Activated naive CD8-positive, alpha-beta T cell treated with anti-CD3 and anti-CD28 coated beads for 36 hours (primary cell): ENCODE data around the gene CYSLTR2. TPM values are rescaled to one million over a fixed set of nuclear protein-coding genes. Genes with fewer than 3 reads are reported as not detected.
"Not testable (repeated sequence)": the region's sequence is repeated elsewhere in the genome, so short reads cannot be mapped to it uniquely, and the experiment has no call there.

Experiments
- DNase-seq: peaks from one replicate; pipeline ENCODE4 v3.0.0; 2021
- H3K27ac Mint-ChIP-seq: one replicate; pipeline ENCODE4 v1.8.0; 2022; ENCODE audit warnings: mild to moderate bottlenecking, moderate library complexity, mixed read lengths
- H3K27me3 Mint-ChIP-seq: one replicate; pipeline ENCODE4 v1.8.0; 2022; ENCODE audit warnings: mild to moderate bottlenecking, mixed read lengths
- H3K36me3 Mint-ChIP-seq: one replicate; pipeline ENCODE4 v1.8.0; 2021; ENCODE audit warnings: mild to moderate bottlenecking, mixed read lengths
- H3K4me1 Mint-ChIP-seq: one replicate; pipeline ENCODE4 v1.8.0; 2021; ENCODE audit warnings: mixed read lengths
- H3K4me3 Mint-ChIP-seq: one replicate; pipeline ENCODE4 v1.8.0; 2022; ENCODE audit warnings: mild to moderate bottlenecking, moderate library complexity, mixed read lengths
- H3K9me3 Mint-ChIP-seq: one replicate; pipeline ENCODE4 v1.8.0; 2022; ENCODE audit warnings: mixed read lengths
- total RNA-seq, 2 experiments: library from RNA; stranded (reverse); gene quantifications; one replicate each; pipeline ENCODE4 v1.2.3, GENCODE V29; 2021

The CYSLTR2 gene
- total RNA-seq, 2 experiments from 2014 or later, result 2.1 to 2.8 TPM

GRCh38 chr13:48696676-48697075 lies 42.9 kb downstream of the CYSLTR2 start:
- Mint-ChIP-seq H3K9me3 (peaks cover 15% of the 10 kb centered on the region), H3K36me3 (peaks cover 28% of the 10 kb centered on the region)
- not testable (repeated sequence) for H3K4me1 Mint-ChIP-seq, DNase-seq, H3K4me3 Mint-ChIP-seq, H3K27ac Mint-ChIP-seq, H3K27me3 Mint-ChIP-seq

GRCh38 chr13:48707405-48707804 lies 53.7 kb downstream of the CYSLTR2 start:
- H3K36me3 Mint-ChIP-seq, result peaks cover 25% of the 10 kb centered on the region
- no peak for DNase-seq
- no peak overlapping the region for H3K27ac Mint-ChIP-seq
- H3K9me3 Mint-ChIP-seq, result peaks cover 10% of the 10 kb centered on the region
- H3K4me1 Mint-ChIP-seq, result peaks cover 3% of the 10 kb centered on the region
- no peak overlapping the region for H3K4me3 Mint-ChIP-seq
- H3K27me3 Mint-ChIP-seq, result no peaks in the 10 kb centered on the region

GRCh38 chr13:48708764-48709163 lies 55.0 kb downstream of the CYSLTR2 start:
- Mint-ChIP-seq H3K4me1 (peaks cover 3% of the 10 kb centered on the region), H3K27me3 (no peaks in the 10 kb centered on the region), H3K9me3 (peaks cover 13% of the 10 kb centered on the region), H3K4me3 (no peak overlapping the region), H3K36me3 (peaks cover 28% of the 10 kb centered on the region), H3K27ac (no peak overlapping the region)
- no peak for DNase-seq

- Mint-ChIP-seq H3K27me3 (no peaks in the 10 kb centered on the region), H3K36me3 (peaks cover 29% of the 10 kb centered on the region), H3K27ac (no peak overlapping the region), H3K9me3 (peaks cover 16% of the 10 kb centered on the region), H3K4me3 (no peak overlapping the region), H3K4me1 (peaks cover 3% of the 10 kb centered on the region)
- DNase-seq, result no peak
Measured at GRCh38 chr13:48709213-48709612, 55.5 kb downstream of the CYSLTR2 start.

GRCh38 chr13:48710160-48710559 lies 56.4 kb downstream of the CYSLTR2 start:
- Mint-ChIP-seq H3K27ac (no peak overlapping the region), H3K27me3 (no peaks in the 10 kb centered on the region), H3K4me1 (peaks cover 3% of the 10 kb centered on the region), H3K9me3 (peaks cover 9% of the 10 kb centered on the region), H3K4me3 (no peak overlapping the region), H3K36me3 (peaks cover 27% of the 10 kb centered on the region)
- DNase-seq, result no peak

- Mint-ChIP-seq H3K4me3 (no peak overlapping the region), H3K27ac (no peak overlapping the region), H3K4me1 (peaks cover 3% of the 10 kb centered on the region), H3K36me3 (peaks cover 22% of the 10 kb centered on the region), H3K9me3 (peaks cover 17% of the 10 kb centered on the region), H3K27me3 (no peaks in the 10 kb centered on the region)
- DNase-seq, result no peak
Measured at GRCh38 chr13:48712141-48712540, 58.4 kb downstream of the CYSLTR2 start.

GRCh38 chr13:48715977-48716376 lies 62.2 kb downstream of the CYSLTR2 start:
- Mint-ChIP-seq H3K4me1 (no peaks in the 10 kb centered on the region), H3K27ac (no peak overlapping the region), H3K4me3 (no peak overlapping the region), H3K9me3 (peaks cover 26% of the 10 kb centered on the region), H3K27me3 (no peaks in the 10 kb centered on the region), H3K36me3 (peaks cover 9% of the 10 kb centered on the region)
- DNase-seq, result no peak

GRCh38 chr13:48720621-48721020 lies 66.9 kb downstream of the CYSLTR2 start:
- peaks cover 2% of the 10 kb centered on the region for H3K36me3 Mint-ChIP-seq
- no peak overlapping the region for H3K27ac Mint-ChIP-seq
- no peaks in the 10 kb centered on the region for H3K27me3 Mint-ChIP-seq
- no peak overlapping the region for H3K4me3 Mint-ChIP-seq
- H3K9me3 Mint-ChIP-seq, result peaks cover 20% of the 10 kb centered on the region
- no peak for DNase-seq
- no peaks in the 10 kb centered on the region for H3K4me1 Mint-ChIP-seq

GRCh38 chr13:48723168-48723567 lies 69.4 kb downstream of the CYSLTR2 start:
- H3K27me3 Mint-ChIP-seq, result no peaks in the 10 kb centered on the region
- no peak overlapping the region for H3K27ac Mint-ChIP-seq
- H3K4me3 Mint-ChIP-seq, result no peak overlapping the region
- peaks cover under 1% of the 10 kb centered on the region for H3K36me3 Mint-ChIP-seq
- no peak for DNase-seq
- peaks cover 9% of the 10 kb centered on the region for H3K9me3 Mint-ChIP-seq
- no peaks in the 10 kb centered on the region for H3K4me1 Mint-ChIP-seq

GRCh38 chr13:48725271-48725670 lies 71.5 kb downstream of the CYSLTR2 start:
- peaks cover 3% of the 10 kb centered on the region for H3K27me3 Mint-ChIP-seq
- H3K27ac Mint-ChIP-seq, result no peak overlapping the region
- H3K4me1 Mint-ChIP-seq, result no peaks in the 10 kb centered on the region
- no peak for DNase-seq
- no peaks in the 10 kb centered on the region for H3K36me3 Mint-ChIP-seq
- H3K9me3 Mint-ChIP-seq, result peaks cover 3% of the 10 kb centered on the region
- H3K4me3 Mint-ChIP-seq, result no peak overlapping the region

GRCh38 chr13:48726711-48727110 lies 73.0 kb downstream of the CYSLTR2 start:
- H3K27ac Mint-ChIP-seq, result no peak overlapping the region
- peaks cover 3% of the 10 kb centered on the region for H3K9me3 Mint-ChIP-seq
- no peaks in the 10 kb centered on the region for H3K36me3 Mint-ChIP-seq
- DNase-seq, result no peak
- H3K27me3 Mint-ChIP-seq, result peaks cover 3% of the 10 kb centered on the region
- H3K4me1 Mint-ChIP-seq, result peaks cover 1% of the 10 kb centered on the region
- H3K4me3 Mint-ChIP-seq, result no peak overlapping the region

GRCh38 chr13:48727241-48728011 lies 73.7 kb downstream of the CYSLTR2 start:
- peaks cover 2% of the 10 kb centered on the region for H3K9me3 Mint-ChIP-seq
- peaks cover 10% of the 10 kb centered on the region for H3K27me3 Mint-ChIP-seq
- H3K4me3 Mint-ChIP-seq, result no peak overlapping the region
- DNase-seq, result no peak
- no peaks in the 10 kb centered on the region for H3K36me3 Mint-ChIP-seq
- no peak overlapping the region for H3K27ac Mint-ChIP-seq
- peaks cover 7% of the 10 kb centered on the region for H3K4me1 Mint-ChIP-seq

GRCh38 chr13:48728226-48728625 lies 74.5 kb downstream of the CYSLTR2 start:
- no peak for DNase-seq
- Mint-ChIP-seq H3K27ac (no peak overlapping the region), H3K9me3 (peaks cover 2% of the 10 kb centered on the region), H3K36me3 (no peaks in the 10 kb centered on the region), H3K4me3 (no peak overlapping the region), H3K27me3 (peaks cover 10% of the 10 kb centered on the region), H3K4me1 (peaks cover 7% of the 10 kb centered on the region)

- Mint-ChIP-seq H3K4me1 (peaks cover 7% of the 10 kb centered on the region), H3K4me3 (no peak overlapping the region), H3K36me3 (no peaks in the 10 kb centered on the region), H3K27ac (no peak overlapping the region), H3K27me3 (peaks cover 10% of the 10 kb centered on the region), H3K9me3 (peaks cover 2% of the 10 kb centered on the region)
- DNase-seq, result no peak
Measured at GRCh38 chr13:48728876-48729275, 75.1 kb downstream of the CYSLTR2 start.

GRCh38 chr13:48729856-48730255 lies 76.1 kb downstream of the CYSLTR2 start:
- peaks cover 2% of the 10 kb centered on the region for H3K9me3 Mint-ChIP-seq
- no peak overlapping the region for H3K27ac Mint-ChIP-seq
- H3K4me3 Mint-ChIP-seq, result no peak overlapping the region
- no peaks in the 10 kb centered on the region for H3K36me3 Mint-ChIP-seq
- H3K4me1 Mint-ChIP-seq, result peaks cover 7% of the 10 kb centered on the region
- no peak for DNase-seq
- H3K27me3 Mint-ChIP-seq, result peaks cover 10% of the 10 kb centered on the region

GRCh38 chr13:48731001-48731658 lies 77.4 kb downstream of the CYSLTR2 start:
- no peaks in the 10 kb centered on the region for H3K36me3 Mint-ChIP-seq
- H3K4me1 Mint-ChIP-seq, result peaks cover 7% of the 10 kb centered on the region
- H3K27me3 Mint-ChIP-seq, result peaks cover 10% of the 10 kb centered on the region
- DNase-seq, result no peak
- no peak overlapping the region for H3K4me3 Mint-ChIP-seq
- H3K9me3 Mint-ChIP-seq, result no peaks in the 10 kb centered on the region
- no peak overlapping the region for H3K27ac Mint-ChIP-seq
